Right atrium auricular region (tissue), 2 donors: ENCODE results near the gene PITPNM3. TPM values are rescaled to one million over a fixed set of nuclear protein-coding genes. Genes with fewer than 3 reads are reported as not detected.
"Not testable (repeated sequence)": the region's sequence is repeated elsewhere in the genome, so short reads cannot be mapped to it uniquely, and the experiment has no call there.

Experiments used
- DNase-seq: peaks from one replicate; pipeline ENCODE4 v3.0.0-alpha.2; 2019; ENCODE audit warnings: low spot score
- H3K27ac ChIP-seq, 2 donors: fragments of 200-600 bp; sonication (generic); 1 replicate in 1 of 2; 2 replicates in 1 of 2; pipeline ENCODE4 v1.5.1; 2016 to 2019
- H3K27me3 ChIP-seq, 2 donors: fragments of 200-600 bp; sonication (generic); one replicate each; pipeline versions ENCODE4 v1.5.1 to v1.6.0; 2017 to 2019
- H3K36me3 ChIP-seq: fragments of 200-600 bp; sonication (generic); one replicate; pipeline ENCODE4 v1.5.1; 2016
- H3K4me1 ChIP-seq, 2 donors: fragments of 200-600 bp; sonication (generic); one replicate each; pipeline versions ENCODE4 v1.5.1 to v1.6.0; 2017 to 2019
- H3K4me3 ChIP-seq, 2 donors: fragments of 200-600 bp; sonication (generic); 1 replicate in 1 of 2; 2 replicates in 1 of 2; pipeline ENCODE4 v1.5.1; 2017 to 2019; ENCODE audit warnings: mild to moderate bottlenecking in 1 of 2, moderate library complexity in 1 of 2
- H3K9me3 ChIP-seq, 2 donors: fragments of 200-600 bp; sonication (generic); one replicate each; pipeline ENCODE4 v1.5.1; 2019
- total RNA-seq, 2 donors: library from RNA; depleted of rRNA; stranded (reverse); fragments of >200 nt; gene quantifications; one replicate each; pipeline ENCODE4 v1.1.0, GENCODE V29; 2016
- TF ChIP-seq, protein P1 (sequence below), 2 donors: fragments of 200-600 bp; sonication (generic); IDR thresholded peaks; one replicate each; pipeline ENCODE4 v1.5.1; 2019; ENCODE audit warnings: antibody characterized with exemption in 2 of 2

Gene PITPNM3
- total RNA-seq, 2 donors from 2014 or later = 0.56 to 1.2 TPM

- H3K27me3 ChIP-seq = no peaks in the 10 kb centered on the region
- TF ChIP-seq, protein P1, sequence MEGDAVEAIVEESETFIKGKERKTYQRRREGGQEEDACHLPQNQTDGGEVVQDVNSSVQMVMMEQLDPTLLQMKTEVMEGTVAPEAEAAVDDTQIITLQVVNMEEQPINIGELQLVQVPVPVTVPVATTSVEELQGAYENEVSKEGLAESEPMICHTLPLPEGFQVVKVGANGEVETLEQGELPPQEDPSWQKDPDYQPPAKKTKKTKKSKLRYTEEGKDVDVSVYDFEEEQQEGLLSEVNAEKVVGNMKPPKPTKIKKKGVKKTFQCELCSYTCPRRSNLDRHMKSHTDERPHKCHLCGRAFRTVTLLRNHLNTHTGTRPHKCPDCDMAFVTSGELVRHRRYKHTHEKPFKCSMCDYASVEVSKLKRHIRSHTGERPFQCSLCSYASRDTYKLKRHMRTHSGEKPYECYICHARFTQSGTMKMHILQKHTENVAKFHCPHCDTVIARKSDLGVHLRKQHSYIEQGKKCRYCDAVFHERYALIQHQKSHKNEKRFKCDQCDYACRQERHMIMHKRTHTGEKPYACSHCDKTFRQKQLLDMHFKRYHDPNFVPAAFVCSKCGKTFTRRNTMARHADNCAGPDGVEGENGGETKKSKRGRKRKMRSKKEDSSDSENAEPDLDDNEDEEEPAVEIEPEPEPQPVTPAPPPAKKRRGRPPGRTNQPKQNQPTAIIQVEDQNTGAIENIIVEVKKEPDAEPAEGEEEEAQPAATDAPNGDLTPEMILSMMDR (IDR thresholded peaks at IDR 0.05) = no peak
- no peaks in the 10 kb centered on the region for H3K36me3 ChIP-seq
- peaks cover 0 to 10% of the 10 kb centered on the region in 2 donors for H3K4me1 ChIP-seq
- DNase-seq = no peak
- no peak overlapping the region for H3K4me3 ChIP-seq
- H3K9me3 ChIP-seq = no peaks in the 10 kb centered on the region
- no peak overlapping the region for H3K27ac ChIP-seq
These were observed 70.5 kb downstream of the PITPNM3 start for GRCh38 chr17:6485646-6486412.

- H3K4me3 ChIP-seq = no peak overlapping the region
- TF ChIP-seq, protein P1 (IDR thresholded peaks at IDR 0.05) = no peak
- H3K27ac ChIP-seq = no peak overlapping the region
- no peak for DNase-seq
- H3K27me3 ChIP-seq = no peaks in the 10 kb centered on the region
- H3K36me3 ChIP-seq = no peaks in the 10 kb centered on the region
- no peaks in the 10 kb centered on the region for H3K9me3 ChIP-seq
- peaks cover 0 to 10% of the 10 kb centered on the region in 2 donors for H3K4me1 ChIP-seq
These were observed 72.8 kb downstream of the PITPNM3 start for GRCh38 chr17:6483507-6483906.

DNA sequence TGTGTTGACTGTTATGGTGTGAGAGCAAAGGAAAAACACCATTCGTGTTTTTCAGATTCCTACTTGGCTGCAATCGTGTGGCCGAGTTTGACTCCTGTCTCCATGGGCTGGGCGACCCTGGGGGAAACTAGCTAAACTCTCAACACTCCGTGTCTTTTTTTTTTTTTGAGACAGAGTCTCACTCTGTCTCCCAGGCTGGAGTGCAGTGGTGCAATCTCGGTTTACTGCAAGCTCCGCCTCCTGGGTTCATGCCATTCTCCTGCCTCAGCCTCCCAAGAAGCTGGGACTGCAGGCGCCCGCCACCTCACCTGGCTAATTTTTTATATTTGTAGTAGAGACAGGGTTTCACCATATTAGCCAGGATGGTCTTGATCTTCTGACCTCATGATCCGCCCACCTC is 73.6 kb downstream of the PITPNM3 start:
- not testable (repeated sequence) for H3K27me3 ChIP-seq, H3K36me3 ChIP-seq, H3K27ac ChIP-seq, H3K9me3 ChIP-seq, H3K4me1 ChIP-seq, DNase-seq, H3K4me3 ChIP-seq

DNA sequence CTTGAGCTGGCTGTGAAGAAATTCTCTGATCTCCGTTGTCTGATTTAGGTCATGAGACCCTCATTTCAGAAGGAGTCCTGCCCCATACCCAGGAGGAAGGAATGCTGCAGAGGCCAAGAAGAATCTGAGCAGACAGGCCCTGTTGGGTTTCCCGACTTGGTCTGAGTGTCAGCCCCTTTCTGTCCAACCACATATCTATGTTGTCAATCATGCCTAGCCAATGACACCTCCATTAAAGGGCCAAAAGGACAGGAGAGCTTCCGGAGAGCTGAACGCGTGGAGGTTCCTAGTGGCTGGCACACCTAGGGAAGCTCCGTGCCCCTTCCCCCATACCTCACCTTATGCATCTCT is 74.3 kb downstream of the PITPNM3 start:
- no peaks in the 10 kb centered on the region for H3K36me3 ChIP-seq
- H3K9me3 ChIP-seq = no peaks in the 10 kb centered on the region
- H3K27ac ChIP-seq = no peak overlapping the region
- DNase-seq = no peak
- TF ChIP-seq, protein P1 (IDR thresholded peaks at IDR 0.05) = no peak
- H3K27me3 ChIP-seq = no peaks in the 10 kb centered on the region
- no peaks in the 10 kb centered on the region for H3K4me1 ChIP-seq
- H3K4me3 ChIP-seq = no peak overlapping the region

GRCh38 chr17:6480303-6480675 is 76.1 kb downstream of the PITPNM3 start:
- Histone ChIP-seq H3K27me3 (no peaks in the 10 kb centered on the region), H3K36me3 (no peaks in the 10 kb centered on the region), H3K4me3 (no peak overlapping the region), H3K9me3 (no peaks in the 10 kb centered on the region), H3K4me1 (no peaks in the 10 kb centered on the region), H3K27ac (no peak overlapping the region)
- no peak for DNase-seq
- TF ChIP-seq, protein P1 (IDR thresholded peaks at IDR 0.05) = no peak

DNA sequence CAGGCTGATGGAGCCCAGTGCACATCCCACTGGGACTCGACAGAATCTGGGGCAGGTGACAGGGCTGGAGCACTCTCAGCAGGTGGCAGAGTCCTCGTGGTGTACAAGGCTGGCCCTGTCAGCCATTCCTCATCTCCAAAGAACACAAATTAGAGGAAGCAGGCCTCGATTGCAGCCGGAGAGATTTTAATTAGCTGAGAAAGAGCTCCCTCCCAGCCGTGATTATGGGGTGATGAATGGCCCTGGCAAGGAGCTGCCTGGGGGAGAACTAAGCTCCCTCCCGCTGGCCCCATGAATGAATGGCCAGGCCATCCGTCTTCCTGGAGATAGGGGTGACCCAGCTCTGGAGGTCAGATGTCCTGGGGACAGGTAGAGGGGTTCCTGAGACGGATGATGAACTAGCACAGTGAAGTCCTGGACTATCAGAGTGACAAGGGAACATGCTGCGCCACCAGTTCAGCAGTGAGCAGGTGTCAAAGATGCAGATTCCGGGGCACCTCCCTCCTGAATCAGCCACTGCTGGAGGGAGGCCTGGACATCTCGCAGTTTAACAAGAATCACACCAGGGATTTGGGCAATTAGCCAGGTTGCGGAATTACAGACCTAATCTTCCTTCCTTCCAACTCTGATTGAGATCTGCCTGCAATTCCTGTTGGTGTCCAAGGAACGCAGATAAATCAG is 76.6 kb downstream of the PITPNM3 start:
- TF ChIP-seq, protein P1 (IDR thresholded peaks at IDR 0.05) = no peak
- Histone ChIP-seq H3K4me3 (no peak overlapping the region), H3K27me3 (no peaks in the 10 kb centered on the region), H3K4me1 (no peaks in the 10 kb centered on the region), H3K27ac (no peak overlapping the region), H3K9me3 (no peaks in the 10 kb centered on the region), H3K36me3 (no peaks in the 10 kb centered on the region)
- DNase-seq = no peak
